Right lobe of liver (tissue), 6 donors: Measurements from ENCODE around the gene PSORS1C2. TPM values are rescaled to one million over a fixed set of nuclear protein-coding genes. Genes with fewer than 3 reads are reported as not detected.
"Not testable (repeated sequence)": the region's sequence is repeated elsewhere in the genome, so short reads cannot be mapped to it uniquely, and the experiment has no call there.

ENCODE experiments used
- ATAC-seq, 4 donors: fragments of 200-7000 bp; cut with Tn5 transposase; one replicate each; pipeline ENCODE4 v1.9.1; 2020; ENCODE audit warnings: mild to moderate bottlenecking in 4 of 4, moderate library complexity in 4 of 4
- DNase-seq, 3 donors: peaks; one replicate each; pipeline ENCODE4 v3.0.0-alpha.2; 2020
- H3K27ac ChIP-seq, 3 donors: fragments of 200-600 bp; one replicate each; pipeline ENCODE4 v1.8.0; 2022
- H3K27me3 ChIP-seq, 2 donors: fragments of 200-600 bp; one replicate each; pipeline ENCODE4 v1.8.0; 2022
- H3K36me3 ChIP-seq, 4 donors: fragments of 200-600 bp; sonication (generic) in 1 of 4; one replicate each; pipeline versions ENCODE4 v1.5.1 to v1.8.0; 2017 to 2022; ENCODE audit warnings: control low read depth in 1 of 4
- H3K4me1 ChIP-seq, 4 donors: fragments of 200-600 bp; sonication (generic) in 1 of 4; one replicate each; pipeline versions ENCODE4 v1.5.1 to v1.8.0; 2017 to 2022; ENCODE audit warnings: control low read depth in 1 of 4
- H3K4me3 ChIP-seq, 3 donors: fragments of 200-600 bp; one replicate each; pipeline ENCODE4 v1.8.0; 2022
- H3K9me3 ChIP-seq, 4 donors: fragments of 200-600 bp; sonication (generic) in 1 of 4; one replicate each; pipeline versions ENCODE4 v1.5.1 to v1.8.0; 2017 to 2022; ENCODE audit warnings: control low read depth in 1 of 4
- CTCF ChIP-seq, 4 donors: fragments of 200-600 bp in 3 of 4; fragments of 450-650 bp in 1 of 4; IDR thresholded peaks; one replicate each; pipeline versions ENCODE4 v1.5.1 to v1.8.0; 2016 to 2022; ENCODE audit warnings: antibody characterized with exemption in 4 of 4, mild to moderate bottlenecking in 2 of 4
- POLR2A ChIP-seq: fragments of 450-650 bp; IDR thresholded peaks from one replicate; pipeline ENCODE4 v1.6.1; 2017; ENCODE audit warnings: antibody characterized with exemption, mild to moderate bottlenecking
- WGBS: methylation state at CpG from one replicate; pipeline ENCODE4 v1.1.6; 2018; ENCODE audit warnings: low coverage, low lambda C conversion rate; ENCODE audit not compliant: insufficient coverage; ENCODE audit errors: missing lambda C conversion rate; 5-methylcytosine and 5-hydroxymethylcytosine counted together
- intact Hi-C, 2 donors: fragments of 100-400 bp; cut with DNase I; formaldehyde crosslinking; loops; one replicate each; pipeline versions ENCODE4 v1.11.2 to v1.14.1; 2022
- total RNA-seq, 6 experiments: library from RNA; depleted of rRNA in 2 of 6; stranded (reverse); fragments of >200 nt in 2 of 6; fragmentation: NEBNext Ultra II Directional in 3 of 6; extraction: Animal tissue kit (Norgen Biotek cat#: 25700) in 3 of 6; gene quantifications; one replicate each; pipeline versions ENCODE4 v1.1.0 to v1.2.4, GENCODE V29; 2016 to 2023
- donor health status: DM: no; HTN: yes; CAD: no.
- donor health status: DM: no; HTN: no; CAD: no.
- donor health status: DM: no; HTN: no; CAD: no.
- donor health status: DM: no; HTN: yes; CAD: no.
- donor health status: DM: no; HTN: yes; CAD: no.

Gene PSORS1C2
- total RNA-seq, 6 experiments from 2014 or later = not detected

DNA sequence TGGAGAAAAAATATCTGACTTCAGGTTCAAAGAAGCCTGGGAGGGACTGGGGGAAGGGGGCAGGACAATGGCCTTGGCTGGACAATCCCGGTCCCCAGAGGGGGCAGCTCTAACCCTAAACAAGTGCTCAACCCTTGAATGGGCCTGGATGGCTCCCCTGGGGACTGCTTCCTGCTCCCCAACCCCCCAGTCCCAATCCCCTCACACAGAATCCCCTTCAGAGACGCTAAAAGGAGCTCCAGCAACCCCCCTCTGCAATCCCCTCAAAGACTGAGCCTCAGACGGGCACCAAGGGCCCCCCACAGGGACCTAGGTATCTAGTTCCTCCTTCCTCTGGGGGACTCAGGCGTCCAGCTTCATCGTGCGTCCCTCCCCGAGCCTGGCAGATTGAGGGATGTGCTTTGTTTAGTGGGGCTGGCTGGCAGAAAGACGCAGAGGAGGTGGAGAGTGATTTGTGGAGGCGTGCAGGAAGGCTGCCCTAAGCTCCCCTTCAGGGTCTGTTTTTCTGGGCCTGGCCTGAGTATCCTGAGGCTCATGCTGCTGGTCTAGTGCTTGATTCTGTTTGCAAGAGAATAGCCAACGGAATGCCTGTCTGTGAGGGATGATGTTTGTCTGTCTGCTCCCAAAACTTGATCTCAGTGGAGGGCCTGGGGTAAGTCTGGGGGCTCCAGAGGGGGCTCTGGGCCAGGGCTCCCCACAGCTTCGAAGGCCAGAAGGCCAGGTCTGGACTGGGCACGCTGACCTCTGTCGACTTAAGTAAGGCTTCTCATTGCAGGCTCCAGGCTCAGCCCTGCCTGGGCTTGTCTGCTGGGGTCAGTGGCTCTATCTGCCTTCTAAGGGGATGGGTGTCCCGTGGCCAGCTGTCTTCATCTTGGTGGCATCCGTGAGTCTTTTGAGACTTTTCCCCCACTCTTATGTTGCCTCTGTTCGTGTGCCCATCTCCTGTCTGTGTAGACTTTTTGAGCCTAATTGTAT, 33.4 kb upstream of the PSORS1C2 start:
- H3K9me3 ChIP-seq = no peaks in the 10 kb centered on the region
- intact Hi-C loops = no loop called here
- ATAC-seq (no peak), DNase-seq (no peak)
- H3K36me3 ChIP-seq = no peaks in the 10 kb centered on the region
- no peaks in the 10 kb centered on the region for H3K27me3 ChIP-seq
- H3K4me3 ChIP-seq = no peak overlapping the region
- WGBS = 69% methylated on average over 2 of the region's 16 CpGs
- no peak for TF ChIP-seq POLR2A
- TF ChIP-seq CTCF (IDR thresholded peaks at IDR 0.05) = no peak
- no peaks in the 10 kb centered on the region for H3K4me1 ChIP-seq
- H3K27ac ChIP-seq = no peak overlapping the region

DNA sequence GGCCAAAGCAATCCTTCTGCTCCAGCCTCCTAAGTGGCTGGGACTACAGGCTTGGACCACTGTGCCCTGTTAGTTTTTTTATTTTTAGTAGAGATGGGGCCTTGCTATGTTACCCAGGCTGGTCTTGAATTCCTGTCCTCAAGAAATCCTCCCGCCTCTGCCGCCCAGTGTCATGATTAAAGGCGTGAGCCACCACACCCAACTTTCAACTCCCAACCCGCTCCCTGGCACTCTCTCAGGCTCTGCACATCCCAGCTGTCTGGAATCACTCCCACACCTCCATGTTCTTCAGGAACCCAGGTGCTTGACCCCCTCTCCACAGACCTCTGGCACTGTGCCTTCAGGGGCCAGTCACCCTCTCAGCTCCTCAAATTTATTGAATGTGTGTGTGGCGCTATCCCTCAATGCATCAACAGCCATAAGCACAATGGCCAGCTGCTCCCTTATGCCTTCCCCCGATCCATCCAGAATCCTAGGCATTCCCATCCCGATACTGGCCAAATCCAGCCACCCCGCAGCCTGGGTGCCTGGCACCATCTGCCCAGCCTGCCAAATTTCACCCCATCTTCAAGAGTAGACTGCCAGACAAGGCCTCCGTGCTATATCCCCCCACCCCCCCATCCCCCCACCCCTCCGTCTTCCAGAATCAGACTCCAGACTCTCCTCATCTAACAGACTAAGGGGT, 32.3 kb upstream of the PSORS1C2 start:
- 90% methylated on average over 7 of the region's 10 CpGs for WGBS
- H3K4me3 ChIP-seq = no peak overlapping the region
- H3K9me3 ChIP-seq = no peaks in the 10 kb centered on the region
- no peak for TF ChIP-seq CTCF (IDR thresholded peaks at IDR 0.05)
- TF ChIP-seq POLR2A = no peak
- no peaks in the 10 kb centered on the region for H3K36me3 ChIP-seq
- no peaks in the 10 kb centered on the region for H3K27me3 ChIP-seq
- DNase-seq = no peak
- no peak for ATAC-seq
- intact Hi-C loops = no loop called here
- H3K27ac ChIP-seq = no peak overlapping the region
- H3K4me1 ChIP-seq = no peaks in the 10 kb centered on the region

DNA sequence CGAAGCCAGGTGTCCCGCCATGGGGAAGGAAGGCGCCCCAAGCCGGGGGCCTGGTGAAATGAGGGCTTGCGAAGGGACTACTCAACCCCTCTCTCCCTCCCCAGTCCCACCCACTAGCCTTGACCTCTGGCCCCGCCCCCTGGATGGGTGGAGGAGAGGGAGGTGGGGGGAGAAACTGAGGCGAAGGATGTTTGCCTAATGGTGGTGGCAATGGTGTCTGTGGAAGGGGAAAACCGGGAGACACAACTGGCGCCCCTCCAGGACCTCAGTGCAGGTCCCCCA, 31.7 kb upstream of the PSORS1C2 start, which contains the start of gene POU5F1:
TSS of gene POU5F1 (minus strand) at position 83 of the 282 bp plus-strand sequence. CDS start at position 21, 62 bp downstream.
- no peak for ATAC-seq
- no peak within 1 kb of the TSS for H3K4me3 ChIP-seq
- 83% methylated on average over 5 of the region's 9 CpGs for WGBS
- intact Hi-C loops = no loop called here
- no peaks in the 10 kb centered on the region for H3K9me3 ChIP-seq
- DNase-seq = no peak
- no peaks in the 10 kb centered on the region for H3K27me3 ChIP-seq
- TF ChIP-seq CTCF (IDR thresholded peaks at IDR 0.05) (no peak), POLR2A (no peak)
- no peaks in the 10 kb centered on the region for H3K4me1 ChIP-seq
- H3K36me3 ChIP-seq = no peaks in the 10 kb centered on the region
- H3K27ac ChIP-seq = no peak within 1 kb of the TSS

DNA sequence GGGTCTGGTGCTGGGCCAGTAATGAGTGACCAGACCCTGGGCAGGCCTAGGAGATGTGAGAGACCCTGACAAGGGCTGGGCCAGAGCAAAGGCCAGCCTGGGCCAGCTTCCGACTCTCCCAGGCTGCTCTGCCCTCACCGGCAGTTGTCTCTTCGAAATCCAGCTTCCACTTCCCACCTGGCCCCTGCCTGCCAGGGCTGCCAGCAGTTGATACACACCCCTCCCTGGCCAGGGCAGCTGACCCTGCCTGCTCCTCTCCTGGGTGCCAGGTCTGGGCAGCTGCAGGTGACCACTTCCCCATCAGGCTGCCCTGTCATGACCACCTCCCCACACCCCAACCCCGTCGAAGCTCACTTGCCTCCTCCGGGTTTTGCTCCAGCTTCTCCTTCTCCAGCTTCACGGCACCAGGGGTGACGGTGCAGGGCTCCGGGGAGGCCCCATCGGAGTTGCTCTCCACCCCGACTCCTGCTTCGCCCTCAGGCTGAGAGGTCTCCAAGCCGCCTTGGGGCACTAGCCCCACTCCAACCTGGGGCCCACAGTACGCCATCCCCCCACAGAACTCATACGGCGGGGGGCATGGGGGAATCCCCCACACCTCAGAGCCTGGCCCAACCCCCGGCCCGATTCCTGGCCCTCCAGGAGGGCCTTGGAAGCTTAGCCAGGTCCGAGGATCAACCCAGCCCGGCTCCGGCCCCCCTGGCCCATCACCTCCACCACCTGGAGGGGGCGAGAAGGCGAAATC, 31.2 kb upstream of the PSORS1C2 start:
- H3K27me3 ChIP-seq, DNase-seq, ATAC-seq, intact Hi-C loops, H3K9me3 ChIP-seq, H3K4me3 ChIP-seq, H3K27ac ChIP-seq, H3K36me3 ChIP-seq, H3K4me1 ChIP-seq: not testable (repeated sequence)
- WGBS = 51% methylated on average over 6 of the region's 23 CpGs
